ENCODE results near the gene TLCD5.

DNA sequence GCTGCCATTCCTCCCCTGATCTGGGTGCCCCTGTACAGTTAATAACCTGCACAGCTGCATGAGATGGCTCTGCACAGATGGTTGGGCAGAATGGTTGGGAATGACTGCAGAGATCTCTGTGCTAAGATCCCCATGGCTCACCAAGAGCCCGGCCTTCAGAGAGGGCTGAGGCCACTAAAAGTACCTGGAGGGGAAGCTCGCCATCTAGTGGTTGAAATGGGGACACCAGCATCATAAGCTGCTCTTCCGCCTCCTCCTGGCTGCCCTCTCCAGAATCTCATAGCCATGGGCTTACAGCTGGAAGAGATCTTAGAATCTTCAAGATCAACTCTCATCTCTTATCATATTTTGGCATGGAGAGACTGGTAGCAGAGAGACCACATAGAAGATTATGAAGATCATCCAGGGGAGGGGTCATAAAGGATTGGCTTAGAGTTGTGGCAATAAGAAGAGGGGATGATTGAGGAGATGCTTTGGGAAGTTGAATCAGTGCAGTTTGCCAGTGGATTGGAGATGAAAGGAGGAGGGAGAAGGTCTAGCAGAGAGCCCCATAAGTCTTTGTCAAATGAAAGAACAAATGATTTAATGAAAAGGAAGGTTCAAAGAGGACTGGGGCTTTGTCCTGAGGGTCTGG, 22.0 kb upstream of the TLCD5 start:
- TF ChIP-seq, protein P1, sequence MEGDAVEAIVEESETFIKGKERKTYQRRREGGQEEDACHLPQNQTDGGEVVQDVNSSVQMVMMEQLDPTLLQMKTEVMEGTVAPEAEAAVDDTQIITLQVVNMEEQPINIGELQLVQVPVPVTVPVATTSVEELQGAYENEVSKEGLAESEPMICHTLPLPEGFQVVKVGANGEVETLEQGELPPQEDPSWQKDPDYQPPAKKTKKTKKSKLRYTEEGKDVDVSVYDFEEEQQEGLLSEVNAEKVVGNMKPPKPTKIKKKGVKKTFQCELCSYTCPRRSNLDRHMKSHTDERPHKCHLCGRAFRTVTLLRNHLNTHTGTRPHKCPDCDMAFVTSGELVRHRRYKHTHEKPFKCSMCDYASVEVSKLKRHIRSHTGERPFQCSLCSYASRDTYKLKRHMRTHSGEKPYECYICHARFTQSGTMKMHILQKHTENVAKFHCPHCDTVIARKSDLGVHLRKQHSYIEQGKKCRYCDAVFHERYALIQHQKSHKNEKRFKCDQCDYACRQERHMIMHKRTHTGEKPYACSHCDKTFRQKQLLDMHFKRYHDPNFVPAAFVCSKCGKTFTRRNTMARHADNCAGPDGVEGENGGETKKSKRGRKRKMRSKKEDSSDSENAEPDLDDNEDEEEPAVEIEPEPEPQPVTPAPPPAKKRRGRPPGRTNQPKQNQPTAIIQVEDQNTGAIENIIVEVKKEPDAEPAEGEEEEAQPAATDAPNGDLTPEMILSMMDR (conservative IDR thresholded peaks at IDR 0.05 in 1 of 2, IDR thresholded peaks at IDR 0.05 in 1 of 2; ENCODE audit: low read depth in 1 of 2, low read length in 2 of 2), result peak; percentile 87 to 94
- TF ChIP-seq EZH2 (IDR thresholded peaks at IDR 0.05; ENCODE audit: low read length, missing control alignments), result no peak
